Measurements from ENCODE around the gene NKIRAS2.

GRCh38 chr17:41973408-41973811 lies 46.5 kb upstream of the NKIRAS2 start:
- no peak for TF ChIP-seq FOSL1 (CRISPR knock-in tag; IDR thresholded peaks at IDR 0.05; ENCODE audit: borderline replicate concordance)
- TF ChIP-seq CTCF (CRISPR knock-in tag; IDR thresholded peaks at IDR 0.05) = no peak
- TF ChIP-seq POLR2AphosphoS5 (IDR thresholded peaks at IDR 0.05; ENCODE audit: low read depth, low read length) = no peak; the same call in 1 of the 2 replicates
- no peak for TF ChIP-seq ZMYM3 (CRISPR knock-in tag; IDR thresholded peaks at IDR 0.05)
- TF ChIP-seq, protein P1, sequence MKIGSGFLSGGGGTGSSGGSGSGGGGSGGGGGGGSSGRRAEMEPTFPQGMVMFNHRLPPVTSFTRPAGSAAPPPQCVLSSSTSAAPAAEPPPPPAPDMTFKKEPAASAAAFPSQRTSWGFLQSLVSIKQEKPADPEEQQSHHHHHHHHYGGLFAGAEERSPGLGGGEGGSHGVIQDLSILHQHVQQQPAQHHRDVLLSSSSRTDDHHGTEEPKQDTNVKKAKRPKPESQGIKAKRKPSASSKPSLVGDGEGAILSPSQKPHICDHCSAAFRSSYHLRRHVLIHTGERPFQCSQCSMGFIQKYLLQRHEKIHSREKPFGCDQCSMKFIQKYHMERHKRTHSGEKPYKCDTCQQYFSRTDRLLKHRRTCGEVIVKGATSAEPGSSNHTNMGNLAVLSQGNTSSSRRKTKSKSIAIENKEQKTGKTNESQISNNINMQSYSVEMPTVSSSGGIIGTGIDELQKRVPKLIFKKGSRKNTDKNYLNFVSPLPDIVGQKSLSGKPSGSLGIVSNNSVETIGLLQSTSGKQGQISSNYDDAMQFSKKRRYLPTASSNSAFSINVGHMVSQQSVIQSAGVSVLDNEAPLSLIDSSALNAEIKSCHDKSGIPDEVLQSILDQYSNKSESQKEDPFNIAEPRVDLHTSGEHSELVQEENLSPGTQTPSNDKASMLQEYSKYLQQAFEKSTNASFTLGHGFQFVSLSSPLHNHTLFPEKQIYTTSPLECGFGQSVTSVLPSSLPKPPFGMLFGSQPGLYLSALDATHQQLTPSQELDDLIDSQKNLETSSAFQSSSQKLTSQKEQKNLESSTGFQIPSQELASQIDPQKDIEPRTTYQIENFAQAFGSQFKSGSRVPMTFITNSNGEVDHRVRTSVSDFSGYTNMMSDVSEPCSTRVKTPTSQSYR (CRISPR knock-in tag; IDR thresholded peaks at IDR 0.05; ENCODE audit: borderline replicate concordance) = no peak
- no peak for TF ChIP-seq EZH2 (conservative IDR thresholded peaks at IDR 0.05; ENCODE audit: low read depth, low read length)
- no peak for TF ChIP-seq CHD2 (IDR thresholded peaks at IDR 0.05; ENCODE audit: low read depth, low read length)
- no peak for TF ChIP-seq GLI4 (CRISPR knock-in tag; IDR thresholded peaks at IDR 0.05; ENCODE audit: borderline replicate concordance)

Measured in HepG2 (cell line).